Measurements from ENCODE around the gene TMEM132D.
"Not testable (repeated sequence)": the region's sequence is repeated elsewhere in the genome, so short reads cannot be mapped to it uniquely, and the experiment has no call there.

The TMEM132D gene

GRCh38 chr12:129588142-129588541 lies 315.7 kb downstream of the TMEM132D start:
- no peak for DNase-seq (ENCODE audit: low read depth)

- DNase-seq (ENCODE audit: low read depth): no peak
These were observed 318.5 kb downstream of the TMEM132D start for GRCh38 chr12:129585296-129585695.

DNA sequence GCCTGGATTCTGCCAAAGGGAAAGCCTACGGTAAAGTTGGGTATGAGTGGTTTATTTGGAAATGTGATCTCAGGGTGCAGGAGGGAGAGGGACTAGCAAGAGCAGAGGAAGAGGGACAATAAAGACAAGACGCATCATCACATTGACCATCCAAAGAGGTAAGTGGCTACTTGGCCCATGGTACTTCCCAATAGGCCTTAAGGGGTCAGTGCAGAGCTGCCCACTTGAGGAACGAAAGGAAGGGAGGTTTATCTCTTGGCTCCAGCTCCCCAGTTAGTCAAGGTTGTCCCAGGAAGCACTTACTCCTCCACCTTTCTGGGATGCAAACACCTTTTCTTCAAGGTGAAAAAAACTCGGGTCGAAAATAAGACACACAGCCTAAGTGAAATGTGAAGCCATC lies 323.9 kb downstream of the TMEM132D start:
- no peak for DNase-seq (ENCODE audit: low read depth)

GRCh38 chr12:129571901-129572494 lies 331.8 kb downstream of the TMEM132D start:
- DNase-seq (ENCODE audit: low read depth): no peak

DNA sequence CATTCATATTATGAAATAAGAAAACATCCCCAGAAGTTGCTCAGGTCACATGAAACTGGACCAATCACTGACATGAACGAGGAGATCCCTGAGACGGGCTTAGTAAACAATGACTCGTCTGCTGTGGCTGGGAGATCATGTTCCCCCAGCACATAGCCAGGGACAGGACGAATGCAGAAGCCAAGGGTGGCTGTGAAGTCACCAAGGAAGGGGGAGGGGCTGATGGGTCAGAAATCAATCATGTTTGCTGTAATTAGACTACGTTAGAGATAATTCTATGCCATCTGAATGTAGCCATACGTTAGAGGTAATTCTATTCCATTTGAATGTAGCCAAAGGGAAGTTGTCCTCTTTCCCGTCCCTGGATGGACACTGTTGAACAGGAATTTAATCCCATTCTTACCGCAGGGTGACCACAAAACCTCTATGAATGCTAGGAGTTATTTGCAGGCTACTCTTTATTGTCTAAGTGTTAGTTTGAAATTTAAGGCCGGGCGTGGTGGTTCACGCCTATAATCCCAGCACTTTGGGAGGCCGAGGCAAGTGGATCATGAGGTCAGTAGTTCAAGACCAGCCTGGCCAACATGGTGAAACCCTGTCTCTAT lies 332.9 kb downstream of the TMEM132D start:
- DNase-seq (ENCODE audit: low read depth): no peak

- no peak for DNase-seq (ENCODE audit: low read depth)
These were observed 337.0 kb downstream of the TMEM132D start for GRCh38 chr12:129566800-129567199.

GRCh38 chr12:129564768-129565167 lies 339.1 kb downstream of the TMEM132D start:
- no peak for DNase-seq (ENCODE audit: low read depth)

DNA sequence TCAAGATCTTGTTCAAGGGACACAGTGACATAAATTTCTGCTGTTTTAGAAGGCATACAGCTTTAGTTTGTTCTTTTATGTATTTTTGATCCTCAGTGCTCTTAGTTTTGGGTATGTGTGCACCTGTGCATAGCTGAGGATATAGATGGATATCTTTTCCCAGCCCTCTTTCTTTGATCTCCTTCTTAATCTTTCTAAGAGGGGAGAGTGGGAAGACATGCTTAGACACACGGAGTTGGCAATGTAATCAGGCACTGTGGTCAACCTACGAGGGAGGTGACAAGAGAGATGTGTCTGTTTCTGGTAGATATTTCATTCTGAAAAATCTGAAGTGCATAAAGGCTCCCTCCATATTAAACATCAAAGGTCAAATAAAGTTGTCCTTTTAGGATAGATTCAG lies 340.6 kb downstream of the TMEM132D start:
- no peak for DNase-seq (ENCODE audit: low read depth)

- DNase-seq (ENCODE audit: low read depth): no peak
These were observed 342.5 kb downstream of the TMEM132D start for GRCh38 chr12:129561304-129561703.

GRCh38 chr12:129559776-129560175 lies 344.0 kb downstream of the TMEM132D start:
- DNase-seq (ENCODE audit: low read depth): no peak

DNA sequence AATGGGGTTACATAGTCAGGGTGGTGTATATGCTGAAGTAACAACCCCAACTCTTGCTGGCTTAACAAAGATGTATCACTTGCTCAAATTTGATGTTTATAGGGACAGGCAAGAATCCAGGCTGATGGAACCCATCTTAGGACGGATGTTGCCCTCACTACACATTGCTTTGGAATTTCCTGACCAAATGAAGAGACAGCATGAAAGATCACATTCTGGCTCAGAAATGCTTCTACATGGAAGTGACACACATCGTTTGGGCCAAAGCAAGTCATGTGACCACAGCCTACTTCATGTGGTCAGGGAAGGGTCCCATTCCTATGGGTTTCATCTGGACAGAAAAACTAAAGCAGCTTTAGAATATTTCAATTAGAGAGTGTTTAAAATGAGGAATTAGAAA lies 345.8 kb downstream of the TMEM132D start:
- DNase-seq (ENCODE audit: low read depth): no peak

DNA sequence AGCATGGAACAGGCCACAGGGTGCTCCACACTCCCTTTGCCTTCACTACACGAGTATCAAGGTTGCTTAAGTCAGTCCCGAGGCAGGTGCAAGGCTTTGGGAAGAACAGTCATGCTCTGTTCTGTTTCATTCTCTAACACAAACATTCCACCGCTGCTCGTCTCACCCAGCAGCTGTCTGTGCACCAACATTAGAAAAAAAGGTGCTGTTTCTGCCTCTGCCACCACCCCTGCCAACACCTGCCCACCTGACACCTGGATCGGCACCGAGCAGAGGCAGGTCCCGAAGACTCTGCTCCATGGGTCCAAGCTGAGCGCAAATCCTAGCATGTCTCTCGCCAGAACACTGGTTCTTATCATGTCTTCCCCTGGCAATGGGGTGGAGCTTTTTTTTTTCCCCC lies 347.7 kb downstream of the TMEM132D start:
- no peak for DNase-seq (ENCODE audit: low read depth)

DNA sequence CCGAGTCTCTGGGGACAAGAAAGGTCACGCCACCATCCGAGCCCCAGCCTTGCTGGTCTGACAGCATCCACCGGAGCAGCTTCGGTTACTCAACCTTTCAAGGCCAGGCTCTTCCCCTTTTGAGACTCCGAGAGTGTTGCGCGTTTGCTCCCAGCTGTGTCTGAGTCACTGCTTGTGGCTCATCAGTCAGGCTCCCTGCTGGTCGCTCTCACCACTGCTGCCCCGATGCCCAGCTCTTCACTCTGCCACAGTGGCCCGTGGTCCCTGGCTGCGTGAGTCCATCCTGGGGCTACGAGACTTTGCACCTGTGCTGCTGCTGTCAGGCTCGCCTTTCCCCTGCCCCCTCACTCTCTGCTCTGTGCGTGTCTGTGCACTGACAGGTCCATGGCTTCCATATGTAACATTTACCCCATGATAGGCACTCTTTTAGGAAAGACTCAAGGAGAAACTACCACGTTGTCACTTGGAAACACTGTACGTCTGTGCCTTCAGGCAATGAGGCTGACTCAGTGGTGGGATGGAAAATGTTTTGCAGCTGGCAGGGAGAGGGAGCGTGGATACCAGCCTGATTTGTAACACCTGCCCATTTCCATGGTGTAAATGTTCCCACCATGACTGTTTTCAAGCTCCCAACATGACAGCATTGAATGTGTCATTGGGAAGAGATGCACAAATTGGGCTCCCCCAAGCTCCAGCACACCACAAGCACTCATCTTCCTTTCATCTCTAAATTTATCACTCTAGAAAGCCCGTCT lies 350.7 kb downstream of the TMEM132D start:
- DNase-seq (ENCODE audit: low read depth): no peak

- DNase-seq (ENCODE audit: low read depth): no peak
These were observed 352.4 kb downstream of the TMEM132D start for GRCh38 chr12:129551441-129551840.

GRCh38 chr12:129550353-129550752 lies 353.5 kb downstream of the TMEM132D start:
- no peak for DNase-seq (ENCODE audit: low read depth)

- no peak for DNase-seq (ENCODE audit: low read depth)
These were observed 354.2 kb downstream of the TMEM132D start for GRCh38 chr12:129549656-129550055.

DNA sequence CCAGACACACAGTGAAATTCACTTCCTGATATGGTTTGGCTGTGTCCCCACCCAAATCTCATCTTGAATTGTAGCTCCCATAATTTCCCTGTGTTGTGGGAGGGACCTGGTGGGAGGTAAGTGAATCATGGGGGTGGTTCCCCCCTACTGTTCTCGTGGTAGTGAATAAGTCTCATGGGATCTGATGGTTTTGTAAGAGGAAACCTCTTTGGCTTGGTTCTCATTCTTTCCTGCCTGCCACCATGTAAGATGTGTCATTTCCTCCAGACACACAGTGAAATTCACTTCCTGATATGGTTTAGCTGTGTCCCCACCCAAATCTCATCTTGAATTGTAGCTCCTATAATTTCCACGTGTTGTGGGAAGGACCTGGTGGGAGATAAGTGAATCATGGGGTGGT lies 354.8 kb downstream of the TMEM132D start:
- not testable (repeated sequence) for DNase-seq (ENCODE audit: low read depth)

DNA sequence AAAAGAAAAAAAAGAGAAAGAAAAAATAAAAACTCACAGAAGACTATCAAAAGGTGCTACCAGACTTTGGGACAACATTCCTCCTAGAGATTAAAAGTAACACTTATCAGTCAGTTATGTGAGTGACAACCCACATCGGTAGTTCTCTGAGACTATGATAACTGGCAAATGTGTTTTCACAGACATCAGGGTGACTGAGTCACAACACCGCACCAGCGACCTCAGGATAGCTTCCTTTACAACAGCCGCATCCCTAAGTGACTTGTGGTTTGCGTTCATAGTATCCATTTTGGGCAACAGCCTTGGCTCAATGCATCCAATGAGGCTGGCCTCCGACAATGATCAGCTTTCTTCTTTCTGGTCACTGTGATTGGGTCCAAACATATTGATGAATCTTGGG lies 359.1 kb downstream of the TMEM132D start:
- DNase-seq (ENCODE audit: low read depth): no peak

- no peak for DNase-seq (ENCODE audit: low read depth)
These were observed 362.9 kb downstream of the TMEM132D start for GRCh38 chr12:129540954-129541353.

- no peak for DNase-seq (ENCODE audit: low read depth)
These were observed 363.6 kb downstream of the TMEM132D start for GRCh38 chr12:129540249-129540648.

DNA sequence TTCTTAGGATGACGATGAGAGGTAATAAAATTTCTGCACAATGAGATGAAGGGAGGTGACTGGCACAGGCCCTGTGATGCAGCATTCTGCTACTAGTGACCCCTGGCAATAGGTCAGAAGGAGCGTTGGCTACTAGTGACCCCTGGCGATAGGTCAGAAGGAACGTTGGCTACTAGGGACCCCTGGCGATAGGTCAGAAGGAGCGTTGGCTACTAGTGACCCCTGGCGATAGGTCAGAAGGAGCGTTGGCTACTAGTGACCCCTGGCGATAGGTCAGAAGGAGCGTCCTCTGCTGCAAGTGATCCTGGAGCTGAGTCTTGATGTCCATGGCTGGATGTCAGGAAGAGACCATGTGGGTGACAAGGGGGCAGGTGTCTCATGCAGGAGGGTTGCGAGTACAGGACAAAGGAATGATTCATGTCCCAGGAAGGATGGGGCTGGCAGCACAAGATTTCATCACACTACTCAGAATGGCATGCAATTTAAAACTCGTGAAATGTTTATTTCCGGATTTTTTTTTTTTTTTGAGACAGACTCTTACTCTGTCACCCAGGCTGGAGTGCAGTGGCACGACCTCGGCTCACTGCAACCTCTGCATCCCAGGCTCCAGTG lies 365.0 kb downstream of the TMEM132D start:
- DNase-seq (ENCODE audit: low read depth): not testable (repeated sequence)

DNA sequence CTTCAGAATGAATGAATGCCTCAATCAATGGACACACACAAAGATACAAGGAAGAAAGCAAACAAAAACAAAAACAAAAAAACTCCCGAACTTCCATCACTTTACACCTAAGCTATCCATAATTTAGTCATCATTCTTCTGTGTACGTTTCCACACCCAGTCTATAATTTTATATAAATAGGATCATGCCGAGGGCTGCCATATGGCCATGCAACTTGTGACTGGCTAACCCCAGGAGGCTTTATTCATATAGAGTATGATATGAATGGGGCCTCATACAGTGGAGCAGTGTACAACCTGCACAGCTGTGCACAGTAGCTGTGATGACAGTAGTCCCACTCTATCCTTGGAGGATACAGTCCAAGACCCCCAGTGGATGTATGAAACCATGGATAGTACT lies 365.7 kb downstream of the TMEM132D start:
- DNase-seq (ENCODE audit: low read depth): no peak
